GM23248 (cell line): ENCODE measurements around the gene RPL31. TPM values are rescaled to one million over a fixed set of nuclear protein-coding genes. Genes with fewer than 3 reads are reported as not detected.

ENCODE experiments used
- DNase-seq: peaks from one replicate; pipeline ENCODE4 v3.0.0-alpha.2; 2015
- H2AFZ ChIP-seq: fragments of 200-600 bp; sonication (generic); 2 replicates; pipeline ENCODE4 v1.6.1; 2016; ENCODE audit warnings: antibody characterized with exemption
- H3F3A ChIP-seq: fragments of 200-600 bp; sonication (generic); 2 replicates; pipeline ENCODE4 v1.6.1; 2016; ENCODE audit warnings: mild to moderate bottlenecking, antibody characterized with exemption, mixed run types; ENCODE audit not compliant: insufficient read depth
- H3K27ac ChIP-seq: fragments of 200-600 bp; sonication (generic); 2 replicates; pipeline ENCODE4 v1.5.1; 2016; ENCODE audit warnings: mild to moderate bottlenecking
- H3K27me3 ChIP-seq: fragments of 200-600 bp; sonication (generic); replicated peaks from 2 replicates; pipeline ENCODE4 v1.6.1; 2016; ENCODE audit warnings: mild to moderate bottlenecking; ENCODE audit not compliant: insufficient read depth
- H3K36me3 ChIP-seq: fragments of 200-600 bp; sonication (generic); 2 replicates; pipeline ENCODE4 v1.6.1; 2016; ENCODE audit warnings: low read depth, mild to moderate bottlenecking
- H3K4me1 ChIP-seq: fragments of 200-600 bp; sonication (generic); 2 replicates; pipeline ENCODE4 v1.6.1; 2016; ENCODE audit warnings: mild to moderate bottlenecking; ENCODE audit not compliant: insufficient read depth
- H3K4me2 ChIP-seq: fragments of 200-600 bp; sonication (generic); one replicate; pipeline ENCODE4 v1.6.1; 2016; ENCODE audit warnings: mild to moderate bottlenecking; ENCODE audit not compliant: unreplicated experiment
- H3K4me3 ChIP-seq: fragments of 200-600 bp; sonication (generic); 2 replicates; pipeline ENCODE4 v1.5.1; 2016; ENCODE audit warnings: mild to moderate bottlenecking
- H3K79me2 ChIP-seq: fragments of 200-600 bp; sonication (generic); 2 replicates; pipeline ENCODE4 v1.6.1; 2016; ENCODE audit warnings: mild to moderate bottlenecking; ENCODE audit not compliant: insufficient read depth
- H3K9ac ChIP-seq: fragments of 200-600 bp; sonication (generic); 2 replicates; pipeline ENCODE4 v1.6.1; 2016; ENCODE audit warnings: mild to moderate bottlenecking
- H3K9me2 ChIP-seq: fragments of 200-600 bp; sonication (generic); 2 replicates; pipeline ENCODE4 v1.6.1; 2016; ENCODE audit warnings: mixed run types, mild to moderate bottlenecking, moderate library complexity; ENCODE audit not compliant: insufficient read depth
- H3K9me3 ChIP-seq: fragments of 200-600 bp; sonication (generic); one replicate; pipeline ENCODE4 v1.6.1; 2017; ENCODE audit warnings: low read depth
- H4K20me1 ChIP-seq: fragments of 200-600 bp; sonication (generic); 2 replicates; pipeline ENCODE4 v1.6.0; 2016; ENCODE audit not compliant: insufficient read depth
- EZH2 ChIP-seq: fragments of 200-600 bp; sonication (generic); IDR thresholded peaks from 2 replicates; pipeline ENCODE4 v1.6.1; 2018; ENCODE audit warnings: antibody characterized with exemption, mild to moderate bottlenecking; ENCODE audit not compliant: insufficient read depth, poor library complexity, severe bottlenecking
- EZH2phosphoT487 ChIP-seq: fragments of 200-600 bp; sonication (generic); IDR thresholded peaks from 2 replicates; pipeline ENCODE4 v1.6.1; 2018; ENCODE audit warnings: antibody characterized with exemption, moderate library complexity, mild to moderate bottlenecking, low read depth; ENCODE audit not compliant: insufficient read depth
- WGBS, 2 experiments: methylation state at CpG; one replicate each; pipeline ENCODE4 v1.1.6; 2015 to 2017; ENCODE audit warnings: low lambda C conversion rate in 2 of 2, low coverage in 1 of 2; ENCODE audit errors: missing lambda C conversion rate in 2 of 2; 5-methylcytosine and 5-hydroxymethylcytosine counted together
- in situ Hi-C: fragments of 300-500 bp; cut with MboI; formaldehyde crosslinking; loops from 2 replicates; pipeline ENCODE4 v1.15.0; 2020
- polyA plus RNA-seq: library from polyadenylated mRNA; unstranded; fragments of >200 nt; fragmentation: Nextera tagmentation; extraction: Ambion mirVana; gene quantifications from 2 replicates; pipeline ENCODE4 v1.2.1, GENCODE V29; 2016
- total RNA-seq: library from RNA; depleted of rRNA; stranded (reverse); fragments of >200 nt; shearing (Covaris generic); gene quantifications from 2 replicates; pipeline ENCODE4 v1.2.3, GENCODE V29; 2014

Gene RPL31
- total and polyA plus RNA-seq, 2 experiments from 2014 or later, result 659 to 1,157 TPM

- Histone ChIP-seq H3K9me2 (no peaks in the 10 kb centered on the region), H3K4me2 (no peak overlapping the region), H2AFZ (no peak overlapping the region), H3F3A (no peaks in the 10 kb centered on the region), H3K4me1 (no peaks in the 10 kb centered on the region), H3K4me3 (no peak overlapping the region), H3K27me3 (no peaks in the 10 kb centered on the region), H3K36me3 (no peaks in the 10 kb centered on the region), H3K9me3 (no peaks in the 10 kb centered on the region), H3K9ac (no peak overlapping the region), H4K20me1 (no peaks in the 10 kb centered on the region), H3K27ac (no peak overlapping the region), H3K79me2 (no peaks in the 10 kb centered on the region)
- 94 to 98% methylated on average over 5 of the region's 5 CpGs for WGBS, 2 experiments
- no peak for DNase-seq
- TF ChIP-seq EZH2phosphoT487 (no peak), EZH2 (no peak)
- in situ Hi-C loops, result loop anchor here (5.0 to 10.0 kb wide), 2 partner anchors 264 to 377 kb away; no protein-coding TSS in a partner anchor
Measured at GRCh38 chr2:100991404-100991773, 10.7 kb upstream of the RPL31 start.

- Histone ChIP-seq H3K9me2 (no peaks in the 10 kb centered on the region), H3K27me3 (no peaks in the 10 kb centered on the region), H3K79me2 (no peaks in the 10 kb centered on the region), H2AFZ (no peak overlapping the region), H3K4me3 (no peak overlapping the region), H3K4me1 (no peaks in the 10 kb centered on the region), H3F3A (no peaks in the 10 kb centered on the region), H3K9ac (no peak overlapping the region), H3K9me3 (no peaks in the 10 kb centered on the region), H3K27ac (no peak overlapping the region), H3K4me2 (no peak overlapping the region), H3K36me3 (no peaks in the 10 kb centered on the region), H4K20me1 (no peaks in the 10 kb centered on the region)
- in situ Hi-C loops, result loop anchor here (5.0 to 10.0 kb wide), 2 partner anchors 265 to 377 kb away; no protein-coding TSS in a partner anchor
- 72 to 81% methylated on average over 6 of the region's 6 CpGs for WGBS, 2 experiments
- DNase-seq, result no peak
- TF ChIP-seq EZH2 (no peak), EZH2phosphoT487 (no peak)
Measured at GRCh38 chr2:100992262-100992661, 9.8 kb upstream of the RPL31 start.

GRCh38 chr2:100993294-100993693 lies 8.8 kb upstream of the RPL31 start:
- H3K4me3 ChIP-seq, result no peak overlapping the region
- no peak overlapping the region for H3K9ac ChIP-seq
- no peak for DNase-seq
- H2AFZ ChIP-seq, result no peak overlapping the region
- no peak overlapping the region for H3K27ac ChIP-seq
- H3K36me3 ChIP-seq, result no peaks in the 10 kb centered on the region
- H3K27me3 ChIP-seq, result no peaks in the 10 kb centered on the region
- no peaks in the 10 kb centered on the region for H3K9me2 ChIP-seq
- WGBS, 2 experiments, result 84% methylated on average over 16 to 17 of the region's 17 CpGs
- no peaks in the 10 kb centered on the region for H3K9me3 ChIP-seq
- no peaks in the 10 kb centered on the region for H3K79me2 ChIP-seq
- no peak overlapping the region for H3K4me2 ChIP-seq
- H3F3A ChIP-seq, result peaks cover under 1% of the 10 kb centered on the region; the same call in 1 of the 2 replicates
- H4K20me1 ChIP-seq, result no peaks in the 10 kb centered on the region
- in situ Hi-C loops, result loop anchor here (5.0 to 10.0 kb wide), 2 partner anchors 266 to 378 kb away; no protein-coding TSS in a partner anchor
- H3K4me1 ChIP-seq, result peaks cover 5% of the 10 kb centered on the region; the same call in 1 of the 2 replicates
- TF ChIP-seq EZH2phosphoT487 (no peak), EZH2 (no peak)

GRCh38 chr2:100995309-100996075 lies 6.6 kb upstream of the RPL31 start:
- TF ChIP-seq EZH2phosphoT487 (no peak), EZH2 (no peak)
- Histone ChIP-seq H3K4me3 (no peak overlapping the region), H3K36me3 (no peaks in the 10 kb centered on the region), H3K27ac (no peak overlapping the region), H4K20me1 (no peaks in the 10 kb centered on the region), H3K9ac (no peak overlapping the region), H3K9me3 (no peaks in the 10 kb centered on the region), H3K27me3 (no peaks in the 10 kb centered on the region), H3K4me1 (peaks cover 8% of the 10 kb centered on the region; the same call in 1 of the 2 replicates), H2AFZ (no peak overlapping the region), H3F3A (peaks cover 4% of the 10 kb centered on the region; the same call in 1 of the 2 replicates), H3K4me2 (no peak overlapping the region), H3K9me2 (no peaks in the 10 kb centered on the region), H3K79me2 (no peaks in the 10 kb centered on the region)
- no peak for DNase-seq
- in situ Hi-C loops, result loop anchor here (10.0 kb wide), 1 partner anchor 381 kb away; no protein-coding TSS in a partner anchor
- 91 to 92% methylated on average over 27 to 28 of the region's 28 CpGs for WGBS, 2 experiments
